ENCODE data around the gene BBS10. TPM values are rescaled to one million over a fixed set of nuclear protein-coding genes. Genes with fewer than 3 reads are reported as not detected.

The BBS10 gene
- total RNA-seq, 1 experiment from 2014 or later: 8.2 TPM

GRCh38 chr12:76341436-76342030 lies 6.7 kb downstream of the BBS10 start:
- no peak overlapping the region for H3K4me3 Mint-ChIP-seq
- no peaks in the 10 kb centered on the region for H3K9me3 Mint-ChIP-seq
- TF ChIP-seq ZMAT4 (CRISPR knock-in tag; IDR thresholded peaks at IDR 0.05): no peak
- no peak overlapping the region for H3K27ac Mint-ChIP-seq
- H3K4me1 Mint-ChIP-seq: peaks cover 1% of the 10 kb centered on the region; the same call in 1 of the 2 replicates
- CTCF ChIA-PET: no interaction called here
- no peaks in the 10 kb centered on the region for H3K36me3 Mint-ChIP-seq
- H3K27me3 Mint-ChIP-seq (ENCODE audit: low read depth): no peaks in the 10 kb centered on the region
- ATAC-seq (no peak), DNase-seq (ENCODE audit: low spot score) (no peak)
- POLR2A ChIA-PET: no interaction called here

GRCh38 chr12:76340680-76341435 lies 7.4 kb downstream of the BBS10 start:
- H3K4me1 Mint-ChIP-seq: no peaks in the 10 kb centered on the region
- CTCF ChIA-PET: no interaction called here
- no peak overlapping the region for H3K4me3 Mint-ChIP-seq
- H3K27me3 Mint-ChIP-seq (ENCODE audit: low read depth): no peaks in the 10 kb centered on the region
- DNase-seq (ENCODE audit: low spot score) (no peak), ATAC-seq (no peak)
- no peaks in the 10 kb centered on the region for H3K36me3 Mint-ChIP-seq
- no peak overlapping the region for H3K27ac Mint-ChIP-seq
- POLR2A ChIA-PET: no interaction called here
- no peaks in the 10 kb centered on the region for H3K9me3 Mint-ChIP-seq
- TF ChIP-seq ELF4 (CRISPR knock-in tag; IDR thresholded peaks at IDR 0.05; ENCODE audit: low read depth) (no peak), CTCF (IDR thresholded peaks at IDR 0.05) (no peak), ERG (CRISPR knock-in tag; IDR thresholded peaks at IDR 0.05) (no peak), SMAD4 (CRISPR knock-in tag; IDR thresholded peaks at IDR 0.05) (no peak), GRHL2 (CRISPR knock-in tag; IDR thresholded peaks at IDR 0.05; ENCODE audit: insufficient replicate concordance, severe bottlenecking) (no peak), ESRRA (CRISPR knock-in tag; IDR thresholded peaks at IDR 0.05; ENCODE audit: borderline replicate concordance) (no peak), ZNF121 (CRISPR knock-in tag; IDR thresholded peaks at IDR 0.05) (no peak), GTF2I (CRISPR knock-in tag; conservative IDR thresholded peaks at IDR 0.05) (no peak)

- Mint-ChIP-seq H3K9me3 (no peaks in the 10 kb centered on the region), H3K27me3 (ENCODE audit: low read depth) (no peaks in the 10 kb centered on the region), H3K36me3 (no peaks in the 10 kb centered on the region), H3K27ac (no peak overlapping the region), H3K4me3 (no peak overlapping the region), H3K4me1 (no peaks in the 10 kb centered on the region)
- TF ChIP-seq GTF2I (CRISPR knock-in tag; conservative IDR thresholded peaks at IDR 0.05) (no peak), ZMAT4 (CRISPR knock-in tag; IDR thresholded peaks at IDR 0.05) (no peak), ZNF532 (CRISPR knock-in tag; IDR thresholded peaks at IDR 0.05; ENCODE audit: borderline replicate concordance) (no peak), FOXK1 (CRISPR knock-in tag; IDR thresholded peaks at IDR 0.05) (no peak)
- DNase-seq (ENCODE audit: low spot score): no peak
- no peak for ATAC-seq
- ChIA-PET POLR2A (no interaction called here), CTCF (interaction anchor here (1.1 kb wide), 1 partner anchor 10 kb away, joined by 3 read pairs; the partner anchor contains the start of gene BBS10)
Observed at GRCh38 chr12:76337583-76337982, 10.6 kb downstream of the BBS10 start.
